Fibroblast of skin of right biceps (primary cell): ENCODE measurements around the gene TP73.

Experiments used
- DNase-seq: peaks from one replicate; pipeline ENCODE4 v3.0.0-alpha.2; 2013

Gene TP73

DNA sequence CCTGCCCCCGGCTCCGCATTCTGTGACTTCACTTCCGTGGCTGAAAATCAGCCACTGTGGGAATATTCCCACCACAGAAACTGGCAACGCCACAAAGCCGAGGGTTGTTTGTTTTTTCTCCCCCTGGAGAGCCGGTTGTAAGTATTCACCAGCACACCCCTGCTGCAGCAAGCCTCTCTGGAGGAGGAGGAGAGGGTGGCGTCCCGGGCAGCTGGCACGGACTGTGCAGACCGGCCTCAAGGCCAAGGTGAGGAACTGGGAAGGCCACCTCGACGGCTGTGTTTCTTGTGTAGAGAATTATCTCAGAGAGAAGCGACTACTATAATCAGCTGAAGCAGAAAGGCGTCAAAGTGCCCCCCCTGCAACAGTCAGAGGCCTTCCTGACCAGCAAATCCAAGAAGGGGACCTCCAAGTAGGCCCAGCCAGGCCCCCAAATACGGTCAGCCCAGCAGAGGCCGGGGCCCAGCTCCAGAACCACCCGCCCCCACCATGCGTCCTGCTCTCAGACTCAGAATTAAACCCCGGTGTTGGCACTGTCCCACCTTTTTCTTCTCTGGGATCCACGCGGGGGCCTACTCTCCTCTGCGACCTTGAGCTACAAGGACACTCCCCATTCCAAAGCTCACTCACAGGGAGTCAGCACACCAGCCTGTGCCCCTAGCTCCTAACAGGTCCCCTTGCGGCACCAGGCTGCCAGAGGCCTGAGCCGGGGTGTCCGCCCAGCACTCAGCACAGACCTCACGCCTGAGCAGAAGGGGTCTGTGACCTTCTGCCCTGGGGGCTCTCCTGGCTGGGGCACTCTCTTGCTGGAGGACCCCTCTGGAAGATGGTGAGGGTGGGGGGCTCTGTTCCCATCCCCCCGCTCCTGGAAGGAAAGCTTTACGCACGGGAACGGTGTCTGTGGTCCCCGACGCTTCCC lies 119.1 kb downstream of the TP73 start:
- no peak for DNase-seq

DNA sequence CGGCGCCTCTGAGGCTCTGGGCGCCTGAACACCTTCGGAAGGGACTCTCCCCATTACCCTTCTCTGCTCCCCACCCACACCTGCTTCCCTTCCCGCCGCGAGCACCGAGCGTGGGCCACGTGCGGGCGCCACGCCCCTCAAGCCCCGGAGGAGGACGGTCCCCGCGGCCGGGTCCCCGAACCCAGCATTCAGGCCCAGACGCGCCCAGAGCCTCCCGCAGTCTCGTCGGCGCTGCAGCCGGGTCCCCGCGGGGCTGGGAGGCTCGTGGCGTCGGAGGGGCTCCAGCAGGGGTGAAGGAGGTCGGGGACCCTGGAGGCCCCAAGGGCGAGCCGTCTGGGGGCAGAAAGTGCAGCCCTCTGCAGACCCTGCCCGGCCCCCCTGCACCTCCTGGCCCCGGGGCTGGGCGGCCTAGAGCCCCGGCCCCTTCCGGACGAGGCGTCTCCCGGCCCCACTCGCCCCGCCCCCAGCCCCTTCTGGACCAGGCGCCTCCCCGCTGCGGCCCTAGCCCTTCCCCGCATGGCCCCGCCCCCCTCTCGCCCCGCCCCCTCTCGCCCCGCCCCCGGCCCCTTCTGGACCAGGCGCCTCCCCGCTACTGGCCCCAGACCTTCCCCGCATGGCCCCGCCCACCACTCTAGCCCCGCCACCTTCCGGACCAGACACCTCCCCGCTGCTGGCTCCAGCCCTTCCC lies 119.9 kb downstream of the TP73 start:
- peak; percentile 76 for DNase-seq

DNA sequence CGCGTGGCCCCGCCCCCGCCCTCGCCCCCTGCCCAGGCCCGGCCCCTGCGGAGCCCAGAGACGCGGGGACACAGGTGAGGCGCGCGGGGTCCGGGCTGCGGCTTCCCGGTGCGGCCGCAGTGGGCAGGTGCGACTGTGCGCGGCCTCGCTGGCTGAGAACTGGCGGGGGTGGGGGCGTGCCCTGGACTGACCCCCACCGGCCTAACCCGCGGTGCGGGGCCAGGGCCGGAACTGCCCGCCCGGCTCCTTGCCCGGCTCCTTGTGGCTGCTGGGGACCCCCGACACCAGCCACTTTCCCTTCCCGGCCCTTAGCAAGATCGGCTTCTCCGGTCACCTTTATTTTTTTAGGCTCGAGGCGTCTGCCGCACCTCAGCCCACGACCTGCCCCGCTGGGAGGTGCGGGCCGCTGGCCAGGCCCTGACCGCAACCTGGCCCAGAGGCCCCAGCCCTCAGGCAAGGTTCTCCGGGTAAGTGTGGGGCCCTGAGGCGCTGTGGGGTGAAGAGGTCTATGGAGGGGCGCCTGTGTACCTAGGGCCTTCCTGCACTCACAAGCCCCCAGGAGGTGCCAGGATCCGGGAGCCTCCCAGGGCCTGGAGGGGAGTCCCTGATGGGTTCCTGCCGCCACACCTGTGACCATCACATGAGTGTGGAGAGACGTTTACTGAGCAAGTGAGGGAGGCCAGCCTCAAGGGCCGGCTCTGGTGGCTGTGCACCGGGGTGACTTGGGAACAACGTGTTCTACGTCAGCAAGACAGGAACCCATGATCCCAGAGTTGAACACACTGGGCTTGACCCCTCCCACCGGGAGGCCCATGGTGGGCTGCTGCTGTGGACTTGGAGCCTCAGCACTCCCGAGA lies 120.6 kb downstream of the TP73 start, which contains the start of gene SMIM1:
SMIM1 (plus strand) TSS at position 35 of the 857 bp plus-strand sequence. CDS start 2,625 bp downstream, outside the sequence.
- no peak for DNase-seq

DNA sequence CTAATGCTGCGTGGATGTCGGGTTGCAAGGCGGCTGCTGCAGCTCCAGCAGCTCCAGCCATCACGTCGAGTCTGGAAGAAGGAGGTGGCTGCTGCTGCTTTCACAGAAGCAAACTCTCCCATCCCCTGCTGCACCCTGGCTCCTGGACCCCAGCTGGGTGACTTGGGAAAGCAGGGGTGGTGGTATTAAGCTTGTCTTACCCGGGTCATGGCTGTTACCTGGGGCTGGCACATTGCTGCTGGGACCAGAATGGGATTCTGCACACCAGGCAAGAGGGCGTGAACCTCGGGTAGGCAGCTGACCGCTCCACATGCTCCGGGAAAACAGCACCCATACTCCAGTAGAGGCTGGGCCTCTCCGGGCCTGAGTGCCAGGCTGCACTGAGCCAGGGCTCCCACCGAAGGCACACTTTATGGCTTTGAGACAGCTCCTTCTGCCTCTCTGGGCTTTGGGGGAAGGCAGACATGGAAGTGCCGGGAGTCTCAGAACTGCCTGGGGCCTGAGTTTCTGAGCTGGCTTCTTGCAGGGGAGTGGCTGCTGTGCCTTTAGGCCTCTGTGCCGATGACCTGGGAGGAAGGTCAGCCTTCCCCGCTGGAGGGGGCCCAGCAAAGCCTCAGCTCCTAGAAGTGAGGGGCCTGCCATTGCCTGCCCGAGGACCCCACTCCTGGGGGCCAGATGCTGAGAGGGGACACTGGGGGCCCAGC lies 121.4 kb downstream of the TP73 start:
- no peak for DNase-seq

GRCh38 chr1:3774276-3774945 lies 122.1 kb downstream of the TP73 start:
- no peak for DNase-seq

GRCh38 chr1:3774946-3775489 lies 122.7 kb downstream of the TP73 start:
- no peak for DNase-seq

DNA sequence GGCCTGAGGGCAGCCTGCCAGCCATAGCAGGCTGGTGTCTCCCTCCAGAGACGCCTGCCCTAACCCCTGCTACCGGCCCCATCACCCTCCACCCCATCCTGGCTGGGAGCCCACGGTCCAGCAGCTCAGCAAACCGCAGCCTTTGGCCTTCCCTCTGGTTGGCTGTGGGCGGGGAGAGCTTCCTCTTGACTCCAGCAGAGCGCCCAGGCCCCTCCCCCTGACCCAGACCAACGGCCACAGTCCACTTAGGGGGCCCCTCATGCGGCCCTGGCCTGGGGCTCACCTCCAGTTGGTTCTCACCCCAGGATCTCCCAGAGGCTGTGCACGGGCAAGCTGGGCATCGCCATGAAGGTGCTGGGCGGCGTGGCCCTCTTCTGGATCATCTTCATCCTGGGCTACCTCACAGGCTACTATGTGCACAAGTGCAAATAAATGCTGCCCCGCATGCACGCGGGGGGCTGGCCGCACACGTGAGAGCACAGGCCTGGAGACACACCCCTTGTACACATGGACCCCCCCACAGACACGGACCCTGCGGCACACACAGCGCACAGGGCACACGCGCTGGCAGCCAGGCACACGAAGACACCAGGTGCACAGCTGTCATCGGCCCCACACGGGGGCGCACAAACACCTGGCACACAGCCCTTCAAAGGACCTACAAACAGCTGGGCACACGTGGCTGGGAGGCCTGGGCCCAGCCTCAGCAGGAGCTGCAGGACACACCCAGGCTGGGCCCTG lies 123.3 kb downstream of the TP73 start:
- peak; percentile 41 for DNase-seq

DNA sequence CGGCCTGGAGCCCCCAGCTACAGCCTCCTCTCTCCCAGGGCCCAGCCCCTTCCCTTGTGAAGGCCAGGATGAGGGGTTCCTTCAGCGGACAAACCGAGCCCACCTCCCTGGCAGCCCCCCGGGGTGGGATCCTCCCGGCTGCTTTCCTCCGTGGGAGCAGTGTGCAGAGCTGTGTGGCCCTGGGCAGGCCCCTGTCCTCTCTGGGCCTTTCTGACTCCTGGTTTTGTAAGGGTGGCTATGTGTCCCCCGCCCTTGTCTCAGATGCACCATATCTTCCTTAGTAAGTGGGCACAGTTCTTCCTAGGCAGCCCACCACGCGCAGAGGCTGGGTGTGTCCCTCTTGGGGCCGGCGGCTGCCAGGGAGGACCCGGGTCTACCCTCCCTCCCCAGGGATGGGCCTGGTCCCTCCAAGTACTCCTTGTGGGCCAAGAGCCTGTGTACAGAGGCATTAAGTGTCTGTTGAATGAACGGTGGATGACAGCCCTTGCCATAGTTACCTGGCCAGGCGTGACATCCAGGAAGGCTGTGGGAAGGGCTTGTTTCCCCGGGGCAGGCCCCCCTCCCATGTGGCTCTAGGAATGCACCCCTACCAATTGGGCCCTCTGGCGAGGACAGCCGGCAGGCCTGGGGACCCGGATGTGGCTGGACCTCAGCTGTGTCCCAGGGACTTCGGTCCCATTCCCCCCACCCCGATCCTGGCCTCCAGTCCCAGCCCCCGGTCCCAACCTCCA lies 124.1 kb downstream of the TP73 start:
- no peak for DNase-seq

DNA sequence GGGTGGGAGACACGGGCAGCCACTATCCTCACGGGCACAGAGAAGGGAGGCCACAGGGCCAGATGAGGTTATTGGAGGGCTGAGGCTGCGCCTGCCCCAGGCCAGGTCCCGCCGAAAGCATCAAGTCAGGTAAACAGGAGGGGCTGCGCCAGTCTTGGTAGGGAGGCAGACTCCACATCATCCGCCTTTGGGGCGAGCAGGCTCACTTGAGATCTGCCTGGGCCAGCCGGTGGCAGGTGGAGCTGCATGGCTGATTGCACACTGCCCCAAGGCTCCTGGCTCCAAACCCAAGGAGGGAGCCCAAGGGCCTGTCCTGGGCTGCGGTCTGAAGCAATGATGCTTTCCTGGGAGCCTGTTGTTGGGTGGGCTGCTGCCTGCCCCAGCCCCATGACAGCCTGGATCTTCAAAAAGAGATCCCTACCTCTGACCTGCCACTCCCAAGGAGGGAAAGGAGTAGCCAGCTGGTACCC lies 124.8 kb downstream of the TP73 start:
- no peak for DNase-seq

GRCh38 chr1:3777647-3778589 lies 125.6 kb downstream of the TP73 start:
- DNase-seq: no peak

DNA sequence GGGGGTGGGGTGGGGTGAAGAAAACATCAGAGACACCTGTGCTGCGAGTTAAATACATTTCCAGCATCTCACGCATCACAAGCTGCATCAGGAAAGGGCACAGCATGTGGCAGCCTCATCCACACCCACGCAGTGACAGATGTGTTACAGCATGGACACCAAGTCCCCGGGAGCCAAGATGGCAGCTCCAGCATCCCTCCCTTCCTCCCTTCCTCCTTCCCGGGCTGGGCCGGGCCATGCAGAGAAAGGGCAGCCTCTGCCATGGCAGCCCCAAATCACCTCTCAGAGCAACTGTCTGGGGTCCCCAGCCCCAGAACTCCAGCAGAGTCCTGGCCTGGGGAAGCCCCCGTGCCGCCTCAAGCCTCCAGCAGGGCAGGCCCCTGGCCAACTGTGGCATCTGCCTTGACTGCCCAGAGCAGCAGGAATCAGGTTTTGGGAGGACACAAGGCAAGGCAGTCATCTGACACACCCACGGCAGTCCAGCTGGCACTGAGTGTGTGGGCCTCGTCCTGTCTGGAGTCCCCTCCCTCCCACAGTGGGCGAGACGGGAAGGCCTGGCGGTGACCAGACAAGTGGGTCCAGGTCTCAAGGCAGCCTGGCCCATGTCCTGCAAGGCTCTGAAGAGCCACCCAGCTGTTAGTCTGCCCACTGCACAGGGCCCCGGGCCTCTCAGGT lies 126.4 kb downstream of the TP73 start:
- no peak for DNase-seq

GRCh38 chr1:3779265-3779911 lies 127.1 kb downstream of the TP73 start:
- no peak for DNase-seq

DNA sequence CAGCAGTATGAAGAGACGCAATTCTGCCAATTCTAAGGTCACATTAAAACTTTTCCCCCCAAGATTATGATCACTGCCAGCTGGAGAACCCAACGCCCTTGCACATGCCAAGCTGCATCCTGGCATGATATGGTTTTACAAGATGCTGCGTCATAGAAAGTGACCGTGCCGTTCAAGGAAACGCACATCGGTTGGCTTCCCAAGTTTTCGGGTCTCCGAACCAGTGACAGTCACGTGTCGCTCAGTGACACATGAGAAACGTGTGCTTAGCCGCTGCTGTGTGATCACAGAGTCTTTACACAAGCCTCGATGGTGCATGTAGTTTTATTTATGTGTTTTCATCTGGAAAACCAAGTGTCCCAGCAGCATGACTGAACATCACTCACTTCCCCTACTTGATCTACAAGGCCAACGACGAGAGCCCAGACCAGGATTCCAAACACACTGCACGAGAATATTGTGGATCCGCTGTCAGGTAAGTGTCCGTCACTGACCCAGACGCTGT lies 127.6 kb downstream of the TP73 start:
- no peak for DNase-seq

GRCh38 chr1:3780901-3781300 lies 128.6 kb downstream of the TP73 start:
- no peak for DNase-seq

- no peak for DNase-seq
These were observed 131.5 kb downstream of the TP73 start for GRCh38 chr1:3783651-3784474.

GRCh38 chr1:3785045-3785444 lies 132.7 kb downstream of the TP73 start:
- DNase-seq: no peak
